Measurements from ENCODE around the gene SLC22A5.
A peak's percentile ranks its signal among the peaks of the same experiment; 100 is the strongest.

Gene SLC22A5

DNA sequence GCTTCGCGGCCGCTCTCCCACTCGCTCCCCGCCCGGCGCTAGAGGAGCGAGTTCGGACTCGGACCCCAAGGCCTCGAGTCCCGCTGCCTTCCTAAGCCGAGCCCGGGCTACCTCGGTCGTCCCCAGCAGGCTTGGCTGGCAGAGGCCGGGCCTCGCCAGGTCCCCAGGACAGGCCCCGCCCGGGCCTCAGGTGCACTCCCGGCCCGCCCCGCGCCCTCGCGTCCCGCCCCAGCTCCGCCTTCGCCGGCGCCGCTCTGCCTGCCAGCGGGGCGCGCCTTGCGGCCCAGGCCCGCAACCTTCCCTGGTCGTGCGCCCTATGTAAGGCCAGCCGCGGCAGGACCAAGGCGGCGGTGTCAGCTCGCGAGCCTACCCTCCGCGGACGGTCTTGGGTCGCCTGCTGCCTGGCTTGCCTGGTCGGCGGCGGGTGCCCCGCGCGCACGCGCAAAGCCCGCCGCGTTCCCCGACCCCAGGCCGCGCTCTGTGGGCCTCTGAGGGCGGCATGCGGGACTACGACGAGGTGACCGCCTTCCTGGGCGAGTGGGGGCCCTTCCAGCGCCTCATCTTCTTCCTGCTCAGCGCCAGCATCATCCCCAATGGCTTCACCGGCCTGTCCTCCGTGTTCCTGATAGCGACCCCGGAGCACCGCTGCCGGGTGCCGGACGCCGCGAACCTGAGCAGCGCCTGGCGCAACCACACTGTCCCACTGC, at the start of gene SLC22A5:
Gene SLC22A5, plus strand, starts transcription at position 237 of the 707 bp plus-strand sequence. Its CDS starts 263 bp downstream, at position 500.
- peak; percentile 62 to 72 for DNase-seq

DNA sequence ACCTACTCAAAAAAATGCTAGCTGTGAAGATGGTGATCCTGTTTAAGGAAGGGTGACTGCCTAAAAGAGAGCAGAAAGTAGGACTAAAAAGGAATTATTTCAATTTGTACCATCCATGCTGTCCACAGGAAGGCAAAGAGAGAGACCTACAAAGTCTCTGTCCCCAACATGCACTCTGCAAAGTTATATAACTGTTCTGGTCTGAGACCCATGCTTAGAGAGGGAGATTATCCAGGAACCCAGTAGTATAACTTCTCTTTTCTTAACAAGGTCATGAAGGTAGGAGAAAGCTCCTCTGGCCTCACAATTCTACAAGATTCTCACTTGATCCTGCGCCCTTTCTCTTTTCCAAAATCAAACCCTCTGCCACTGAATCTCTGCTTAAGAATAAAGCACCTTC, 49.5 kb upstream of the SLC22A5 start:
- DNase-seq, result no peak

DNA sequence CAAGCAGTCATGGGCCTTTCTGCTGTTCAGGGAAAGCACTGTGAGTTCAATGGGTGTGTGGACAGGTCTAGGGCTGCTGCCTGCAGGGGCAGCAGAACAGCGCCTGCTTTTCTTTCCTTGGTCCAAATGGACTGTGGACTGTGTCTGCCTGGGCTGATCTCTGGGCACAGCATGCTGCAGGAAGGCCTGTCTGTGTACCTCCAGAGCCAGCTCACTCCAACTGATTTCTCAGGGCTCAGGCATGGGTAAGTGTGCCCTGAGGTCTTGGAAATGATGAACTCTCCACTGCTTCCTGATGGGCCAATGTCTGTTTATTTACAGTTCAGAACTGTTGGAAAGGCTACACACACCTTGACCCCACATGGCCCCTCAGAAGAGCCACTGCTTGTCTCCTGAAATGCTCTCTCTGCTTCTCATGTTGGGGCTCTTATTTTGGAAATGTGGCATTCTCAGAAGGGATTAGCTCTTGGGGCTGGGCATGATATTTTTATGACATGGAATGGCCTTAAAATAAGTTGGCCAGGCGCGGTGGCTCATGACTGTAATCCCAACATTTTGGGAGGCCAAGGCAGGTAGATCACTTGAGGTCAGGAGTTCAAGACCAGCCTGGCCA, 48.3 kb upstream of the SLC22A5 start:
- DNase-seq, result no peak

DNA sequence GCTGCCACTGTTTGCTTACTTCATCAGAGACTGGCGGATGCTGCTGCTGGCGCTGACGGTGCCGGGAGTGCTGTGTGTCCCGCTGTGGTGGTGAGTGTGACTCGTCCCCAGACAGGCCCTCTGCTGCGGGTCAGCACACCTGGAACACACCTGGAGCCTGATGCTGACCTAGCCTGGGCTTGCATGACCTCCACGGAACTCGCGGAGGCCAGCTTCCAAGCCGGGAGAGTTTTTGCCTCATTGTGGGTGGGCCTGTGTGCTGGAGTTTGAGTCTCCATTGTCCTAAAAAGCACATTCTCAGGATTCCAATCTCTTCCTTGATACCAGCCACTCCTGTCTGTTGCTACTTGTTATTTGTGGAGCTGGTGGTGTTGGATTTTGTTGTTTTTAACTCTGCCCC, 47.2 kb upstream of the SLC22A5 start:
- no peak for DNase-seq

DNA sequence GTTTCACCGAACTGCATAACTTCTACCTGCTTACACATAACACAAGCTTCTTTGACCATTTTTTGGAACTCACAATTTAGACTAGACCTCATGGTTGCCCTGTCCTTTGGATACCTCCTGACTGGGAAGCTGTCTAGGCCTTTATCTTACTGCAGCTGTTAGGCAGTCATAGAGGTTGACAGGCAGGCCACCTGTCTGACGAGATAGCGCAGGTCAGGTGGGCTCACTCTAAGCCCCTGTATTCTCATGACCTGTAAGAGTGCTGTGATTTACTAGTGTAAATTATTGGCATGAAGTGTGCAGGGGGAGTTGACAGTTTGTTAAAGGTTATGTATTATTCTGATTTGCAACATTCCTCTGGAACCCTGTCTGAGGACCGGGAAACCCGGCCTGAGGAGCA, 46.3 kb upstream of the SLC22A5 start:
- DNase-seq, result no peak

DNA sequence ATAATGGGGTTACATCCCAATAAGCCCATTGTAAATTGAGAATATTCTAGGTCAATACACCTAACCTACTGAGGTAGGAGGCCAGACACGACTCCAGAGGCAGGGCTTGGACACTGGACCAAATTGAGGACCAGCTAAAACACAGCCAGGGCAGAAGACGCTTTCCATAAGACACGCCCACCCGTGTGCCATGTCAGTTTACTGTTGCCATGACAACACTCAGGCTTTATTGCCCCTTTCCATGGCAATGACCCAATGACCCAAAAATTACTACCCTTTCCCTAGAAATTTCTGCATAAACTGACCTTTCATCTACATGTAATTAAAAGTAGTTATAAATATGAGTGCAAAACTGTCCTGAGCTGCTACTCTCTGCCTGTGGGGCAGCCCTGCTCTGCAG, 43.8 kb upstream of the SLC22A5 start:
- DNase-seq, result no peak

DNA sequence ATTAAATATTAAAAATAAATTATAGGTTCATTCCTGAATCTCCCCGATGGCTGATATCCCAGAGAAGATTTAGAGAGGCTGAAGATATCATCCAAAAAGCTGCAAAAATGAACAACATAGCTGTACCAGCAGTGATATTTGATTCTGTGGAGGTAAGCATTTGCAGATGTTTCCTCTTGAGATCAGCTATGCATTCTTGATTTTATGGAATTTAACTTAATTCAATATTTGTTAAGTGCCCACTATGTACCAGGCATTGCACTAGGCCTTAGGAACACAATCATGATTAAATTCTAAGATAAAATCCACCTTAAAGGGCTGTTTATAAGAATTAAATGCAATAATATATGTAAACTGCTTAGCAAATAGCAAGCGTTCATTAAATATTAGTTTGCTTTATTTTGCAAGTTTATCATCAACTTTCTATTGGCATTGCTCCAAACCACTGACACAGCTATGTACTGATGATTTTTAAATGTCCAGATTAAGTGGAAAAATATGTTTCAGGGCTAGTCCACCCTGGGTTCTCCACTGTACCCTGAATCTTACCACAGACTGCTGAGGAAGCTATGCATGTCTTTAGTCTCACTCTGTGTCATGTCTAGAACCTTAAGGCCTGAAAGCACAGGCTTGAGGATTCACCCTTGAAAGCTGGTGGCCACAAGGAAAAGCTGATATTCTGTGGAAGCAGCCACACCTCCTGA, 42.1 kb upstream of the SLC22A5 start:
- DNase-seq, result no peak

DNA sequence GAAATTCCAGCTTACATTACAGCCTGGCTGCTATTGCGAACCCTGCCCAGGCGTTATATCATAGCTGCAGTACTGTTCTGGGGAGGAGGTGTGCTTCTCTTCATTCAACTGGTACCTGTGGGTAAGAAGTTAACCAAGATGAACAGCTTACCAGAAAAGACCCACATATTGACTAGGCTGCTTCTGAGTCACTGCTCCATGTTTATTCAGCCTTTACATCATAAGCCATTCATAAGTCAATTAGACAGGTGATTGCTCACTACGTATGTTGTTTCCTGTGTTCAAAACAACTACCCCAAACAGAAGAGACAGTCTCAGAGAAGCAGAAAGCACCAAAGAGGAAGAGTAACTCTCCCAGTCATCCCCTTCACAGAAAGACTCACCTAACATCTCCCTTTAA, 34.7 kb upstream of the SLC22A5 start:
- no peak for DNase-seq

DNA sequence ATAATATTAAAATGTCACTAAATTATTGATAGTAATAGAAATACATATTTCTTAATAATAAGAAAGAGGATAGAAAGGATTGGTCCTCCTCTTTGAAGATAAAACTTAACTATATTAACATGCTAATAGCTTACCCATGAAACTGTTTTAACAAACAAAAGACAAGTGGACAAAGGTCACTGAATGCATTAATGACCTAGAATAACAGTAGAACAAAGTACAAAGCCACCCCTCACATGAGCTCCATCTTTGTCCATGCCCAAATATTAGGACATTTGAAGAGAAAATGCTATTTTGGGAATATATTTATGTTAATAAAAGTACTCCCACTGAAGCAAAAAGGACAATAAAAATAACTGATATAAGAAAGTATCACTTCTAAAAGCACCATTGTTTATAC, 34.1 kb upstream of the SLC22A5 start:
- DNase-seq, result no peak

DNA sequence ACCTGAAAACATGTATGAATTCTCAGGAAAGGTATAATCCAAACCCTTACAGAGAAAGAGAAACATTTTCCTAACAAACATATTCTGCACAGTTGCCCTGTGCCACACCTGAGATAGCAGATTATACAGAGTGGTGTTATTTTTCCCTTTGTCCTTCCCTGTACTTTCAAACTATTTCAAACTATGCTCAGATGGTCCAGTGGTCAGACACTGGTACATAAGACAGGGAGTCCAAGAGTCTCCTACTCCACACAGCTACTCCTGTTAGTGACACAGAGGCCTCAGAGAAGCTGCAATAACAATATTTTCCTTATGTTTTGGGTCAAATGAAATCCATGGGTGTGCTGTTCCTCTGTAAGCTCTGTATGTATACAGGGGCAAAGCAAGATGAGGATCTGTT, 30.0 kb upstream of the SLC22A5 start:
- DNase-seq, result no peak

DNA sequence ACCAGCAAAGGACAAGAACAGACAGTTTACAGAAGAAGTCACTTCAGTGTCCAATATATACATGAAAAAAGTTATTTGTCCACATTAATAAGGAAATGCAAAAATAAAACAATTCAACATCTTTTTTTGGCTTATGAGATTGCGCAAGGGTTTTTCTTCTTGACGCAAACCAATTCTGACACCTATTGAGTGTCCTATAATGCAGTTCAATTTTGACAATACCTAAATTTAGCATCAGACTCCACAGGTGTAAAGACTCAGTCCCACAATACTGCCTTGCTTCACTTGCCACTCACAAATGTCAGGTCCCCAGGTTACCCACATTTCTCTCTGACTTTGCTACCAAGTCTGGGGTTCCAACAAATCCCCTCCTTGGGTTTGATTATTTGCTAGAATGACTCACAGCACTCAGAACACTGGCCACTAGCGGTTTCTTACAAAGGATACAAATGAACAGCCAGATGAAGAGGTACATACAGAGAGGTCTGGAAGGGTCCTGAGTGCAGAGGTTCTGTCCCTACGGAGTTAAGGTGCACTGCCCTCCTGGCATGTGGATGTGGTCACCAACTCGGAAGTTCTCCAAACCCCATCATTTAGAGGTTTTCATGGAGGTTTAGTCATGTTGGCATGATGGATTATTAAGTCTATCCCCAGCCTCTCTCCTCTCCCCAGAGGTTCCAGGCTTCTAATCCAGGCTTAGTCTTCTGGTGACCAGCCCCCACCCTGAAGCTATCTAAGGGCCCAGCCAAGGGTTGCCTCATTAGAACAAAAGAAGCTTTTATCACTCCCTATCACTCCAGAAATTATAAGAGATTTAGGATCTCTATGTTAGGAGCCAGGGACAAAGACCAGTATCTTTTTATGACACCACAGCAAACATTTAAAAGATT, 27.0 kb upstream of the SLC22A5 start:
- DNase-seq, result no peak

DNA sequence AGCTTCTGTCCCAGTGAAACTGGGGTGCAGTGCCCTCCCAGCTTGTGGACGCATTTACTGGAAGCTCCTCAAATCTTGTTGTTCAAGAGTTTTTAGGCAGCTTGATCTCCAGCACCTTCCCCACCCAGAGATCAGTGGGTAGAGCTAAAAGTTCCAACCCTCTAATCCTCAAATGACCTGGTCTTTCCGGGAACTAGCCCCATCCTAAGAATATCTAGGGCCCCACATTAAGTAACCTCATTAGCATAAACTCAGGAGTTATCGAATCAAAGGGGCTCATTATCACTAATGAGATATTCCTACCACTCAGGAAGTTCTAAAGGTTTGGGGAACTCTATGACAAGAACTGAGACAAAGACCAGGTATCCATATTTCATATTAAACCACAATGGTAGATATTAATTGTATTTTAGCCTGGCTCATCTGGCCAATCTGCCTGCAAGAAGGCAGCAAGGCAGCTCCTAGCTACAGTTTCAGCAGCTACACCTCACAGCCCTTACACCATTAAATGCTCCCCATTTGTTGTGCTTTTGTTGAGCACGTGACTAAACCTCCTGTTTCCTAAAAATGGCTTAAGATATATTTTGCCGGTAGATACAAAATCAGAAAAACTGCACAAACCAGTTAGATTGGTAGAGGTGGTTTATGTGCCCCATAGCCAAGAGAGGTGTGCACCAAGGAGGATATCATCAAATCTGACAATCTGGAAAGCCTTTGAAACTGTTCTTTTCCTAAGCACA, 24.6 kb upstream of the SLC22A5 start:
- no peak for DNase-seq

DNA sequence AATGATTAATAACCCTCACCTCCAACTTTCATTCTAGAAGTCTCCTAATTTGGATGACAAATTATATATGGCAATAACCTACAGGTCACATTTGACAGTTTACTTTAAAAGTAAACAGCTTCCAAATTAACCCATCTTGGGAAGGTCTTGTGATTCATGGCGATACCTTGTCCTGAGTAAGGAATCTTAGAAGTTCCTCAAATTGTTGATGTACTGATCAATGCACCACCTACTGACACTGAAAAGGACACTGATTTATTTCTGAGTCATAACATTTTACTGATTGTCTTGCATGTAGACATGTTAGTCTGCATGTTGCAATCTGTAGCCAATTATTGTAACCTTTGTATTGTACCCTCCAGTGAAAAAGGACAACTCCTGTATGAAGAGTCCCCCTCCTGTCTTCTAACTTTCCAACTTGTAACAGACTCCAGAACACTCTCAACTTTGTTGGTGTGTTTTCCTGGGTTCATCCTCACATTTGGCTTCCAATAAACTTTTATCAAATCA, 16.0 kb upstream of the SLC22A5 start:
- no peak for DNase-seq

DNA sequence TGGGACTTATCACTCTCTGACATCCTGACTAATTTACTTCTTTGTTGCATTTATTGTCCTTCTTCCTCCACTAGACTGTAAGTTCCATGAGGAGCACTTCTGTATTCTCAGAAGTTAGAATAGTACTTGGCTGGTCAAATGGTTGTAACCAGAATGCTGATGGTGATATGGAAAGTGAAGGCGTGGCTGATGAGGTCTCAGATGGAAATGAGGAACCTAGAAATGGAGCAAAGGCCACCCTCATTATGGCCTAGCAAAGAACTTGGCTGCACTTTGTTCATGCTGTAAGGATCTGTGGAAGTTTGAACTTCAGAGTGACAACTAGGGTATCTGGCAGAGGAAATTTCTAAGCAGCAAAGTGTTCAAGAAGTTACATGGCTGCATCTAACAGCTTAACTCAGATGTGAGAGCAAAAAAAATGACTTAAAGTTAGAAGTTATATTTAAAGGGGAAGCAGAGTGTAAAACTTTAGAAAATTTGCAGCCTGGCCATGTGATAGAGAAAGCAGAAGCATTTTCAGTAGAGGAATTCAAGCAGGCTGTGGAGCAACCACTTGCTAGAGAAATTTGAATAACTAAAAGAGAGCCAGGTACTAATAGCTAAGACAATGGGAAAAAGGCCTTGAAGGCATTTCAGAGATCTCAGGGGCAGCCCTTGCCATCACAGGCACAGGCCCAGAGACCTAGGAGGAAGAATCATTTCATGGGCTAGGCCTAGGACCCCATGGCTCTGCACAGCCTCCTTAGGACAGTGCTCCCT, 14.9 kb upstream of the SLC22A5 start:
- no peak for DNase-seq

DNA sequence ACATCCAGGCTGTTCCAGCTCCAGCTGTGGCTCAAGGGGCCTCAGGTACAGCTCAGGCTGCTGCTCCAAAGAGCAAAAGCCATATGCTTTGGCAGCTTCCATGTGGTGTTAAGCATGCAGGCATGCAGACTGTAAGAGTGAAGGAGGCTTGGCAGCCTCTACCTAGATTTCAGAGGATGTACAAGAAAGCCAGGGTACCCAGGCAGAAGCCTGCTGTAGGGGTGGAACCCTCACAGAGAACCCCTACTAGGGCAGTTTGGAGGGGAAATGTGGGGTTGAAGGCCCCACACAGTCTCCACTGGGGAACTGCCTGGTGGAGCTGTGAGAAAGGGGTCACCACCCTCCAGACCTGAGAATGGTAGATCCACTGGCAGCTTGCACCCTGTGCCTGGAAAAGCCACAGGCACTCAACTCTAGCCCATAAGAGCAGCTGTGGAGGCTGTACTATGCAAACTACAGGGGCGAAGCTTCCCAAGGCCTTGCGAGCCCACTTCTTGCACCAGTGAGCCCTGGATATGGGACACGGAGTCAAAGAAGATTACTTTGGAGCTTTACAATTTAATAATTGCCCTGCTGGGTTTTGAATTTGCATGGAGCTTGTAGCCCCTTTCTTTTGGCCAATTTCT, 14.3 kb upstream of the SLC22A5 start:
- DNase-seq, result no peak

DNA sequence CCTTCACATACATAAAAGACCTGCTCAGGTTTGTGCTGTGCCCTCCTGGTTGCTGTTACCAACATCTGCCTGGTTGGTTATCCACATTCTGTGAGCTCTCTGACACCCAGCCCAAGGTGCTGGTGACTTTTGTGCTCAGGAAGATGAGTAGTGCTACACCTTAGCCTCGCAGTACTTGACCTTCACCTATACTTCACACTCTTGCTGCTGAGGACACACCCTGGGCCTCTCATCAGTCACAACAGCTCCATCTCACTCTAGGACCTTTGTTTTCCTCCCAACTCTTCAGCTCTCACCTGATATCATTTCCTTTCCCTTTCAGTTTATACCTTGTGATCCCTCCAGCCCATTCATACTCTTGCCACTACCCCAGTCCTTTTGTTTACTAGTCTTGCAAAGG, 10.7 kb upstream of the SLC22A5 start:
- DNase-seq, result no peak

DNA sequence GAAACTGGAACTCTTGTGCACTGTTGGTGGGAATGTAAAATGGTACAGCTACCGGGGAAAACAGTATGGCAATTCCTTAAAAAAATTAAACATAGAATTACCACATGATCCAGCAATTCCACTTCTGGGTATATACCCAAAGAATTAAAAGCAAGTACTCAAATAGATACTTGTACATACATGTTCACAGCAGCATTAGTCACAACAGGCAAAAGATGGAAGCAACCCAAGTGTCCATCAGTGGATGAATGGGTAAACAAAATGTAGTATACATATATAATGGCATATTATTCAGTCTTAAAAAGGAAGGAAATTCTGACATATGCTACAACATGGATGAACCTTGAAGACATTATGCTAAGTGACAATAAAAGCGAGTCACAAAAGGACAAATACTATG, 7.4 kb upstream of the SLC22A5 start:
- no peak for DNase-seq

DNA sequence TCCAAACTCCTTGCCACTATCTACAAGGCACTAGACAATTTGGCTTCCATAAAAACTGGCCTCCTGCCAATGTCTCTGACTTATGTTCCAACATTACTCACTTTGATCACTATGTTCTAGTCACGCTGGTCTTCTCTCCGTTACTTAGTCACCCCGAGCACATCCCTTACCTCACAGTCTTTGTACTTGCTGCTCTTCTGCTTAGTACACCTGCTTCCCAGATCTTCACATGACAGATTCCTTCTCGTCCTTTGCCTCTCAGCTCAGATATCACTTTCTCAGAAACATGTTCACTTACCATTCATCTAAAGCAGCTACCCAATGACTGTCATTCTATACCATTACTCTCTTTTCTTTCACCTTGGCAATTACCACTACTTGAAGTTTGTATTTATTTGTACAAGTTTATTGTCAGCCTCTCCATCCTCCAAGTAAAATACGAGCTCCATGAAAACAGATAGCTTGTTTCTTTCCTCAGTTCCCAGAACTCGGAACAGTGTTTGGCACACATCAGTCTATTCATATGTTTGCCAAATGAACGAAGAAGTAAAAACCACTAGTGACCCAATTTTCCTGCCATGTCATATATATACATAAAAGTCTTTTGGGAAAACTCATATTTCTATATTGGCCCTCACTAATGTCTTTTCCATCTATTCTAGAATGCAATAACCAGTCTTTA, 5.9 kb upstream of the SLC22A5 start:
- DNase-seq, result no peak

DNA sequence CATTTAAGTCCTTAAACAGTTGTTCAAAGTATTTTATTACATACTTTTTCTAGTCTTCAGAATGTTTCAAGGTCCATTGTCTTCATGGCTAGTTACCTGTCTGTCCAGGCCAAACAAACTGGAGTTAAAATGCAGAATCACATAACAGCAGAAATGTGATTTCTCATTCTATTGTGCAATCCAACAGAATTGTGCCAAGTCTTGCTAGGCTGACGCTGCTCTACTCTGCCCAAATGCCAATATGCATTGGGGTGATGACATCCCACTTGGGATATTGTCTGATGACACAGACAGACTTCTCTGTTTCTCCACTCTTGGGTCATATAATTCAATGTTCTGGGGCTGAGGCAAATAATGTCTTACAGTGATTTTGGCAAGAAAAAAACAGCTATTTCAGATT, 5.2 kb upstream of the SLC22A5 start:
- DNase-seq, result no peak

DNA sequence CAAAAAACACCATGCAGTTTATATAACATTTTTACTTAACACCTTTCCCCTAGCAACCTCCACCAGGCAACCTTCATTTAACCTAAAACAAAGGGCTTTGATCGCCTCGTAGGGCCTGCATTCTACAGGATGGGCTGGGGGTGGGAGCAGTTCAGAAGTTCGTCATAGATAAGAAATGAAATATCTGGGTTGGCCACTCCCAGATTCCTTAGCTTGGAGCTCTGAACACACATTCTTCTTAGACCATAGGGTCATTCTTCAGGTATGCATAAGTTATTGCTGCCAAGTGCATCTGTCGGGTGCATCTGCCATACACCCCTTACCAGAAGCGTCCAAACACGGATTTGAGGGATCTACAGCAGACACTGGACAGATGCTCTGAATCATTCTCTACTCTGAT, 4.3 kb upstream of the SLC22A5 start:
- DNase-seq, result no peak

All from stimulated activated CD4-positive, alpha-beta T cell treated with anti-CD3 and anti-CD28 coated beads, Interleukin-2, amount 100 ng/mL, for 48 hours (primary cell).